Activated CD4-positive, alpha-beta T cell treated with anti-CD3 and anti-CD28 coated beads, Interleukin-2, amount 50 U/mL, for 1 hour (primary cell): Measurements from ENCODE around the gene WSB2.
"Not testable (repeated sequence)": the region's sequence is repeated elsewhere in the genome, so short reads cannot be mapped to it uniquely, and the experiment has no call there.

Experiments
- DNase-seq: peaks from one replicate; pipeline ENCODE4 v3.0.0-alpha.2; 2020

WSB2 gene

DNA sequence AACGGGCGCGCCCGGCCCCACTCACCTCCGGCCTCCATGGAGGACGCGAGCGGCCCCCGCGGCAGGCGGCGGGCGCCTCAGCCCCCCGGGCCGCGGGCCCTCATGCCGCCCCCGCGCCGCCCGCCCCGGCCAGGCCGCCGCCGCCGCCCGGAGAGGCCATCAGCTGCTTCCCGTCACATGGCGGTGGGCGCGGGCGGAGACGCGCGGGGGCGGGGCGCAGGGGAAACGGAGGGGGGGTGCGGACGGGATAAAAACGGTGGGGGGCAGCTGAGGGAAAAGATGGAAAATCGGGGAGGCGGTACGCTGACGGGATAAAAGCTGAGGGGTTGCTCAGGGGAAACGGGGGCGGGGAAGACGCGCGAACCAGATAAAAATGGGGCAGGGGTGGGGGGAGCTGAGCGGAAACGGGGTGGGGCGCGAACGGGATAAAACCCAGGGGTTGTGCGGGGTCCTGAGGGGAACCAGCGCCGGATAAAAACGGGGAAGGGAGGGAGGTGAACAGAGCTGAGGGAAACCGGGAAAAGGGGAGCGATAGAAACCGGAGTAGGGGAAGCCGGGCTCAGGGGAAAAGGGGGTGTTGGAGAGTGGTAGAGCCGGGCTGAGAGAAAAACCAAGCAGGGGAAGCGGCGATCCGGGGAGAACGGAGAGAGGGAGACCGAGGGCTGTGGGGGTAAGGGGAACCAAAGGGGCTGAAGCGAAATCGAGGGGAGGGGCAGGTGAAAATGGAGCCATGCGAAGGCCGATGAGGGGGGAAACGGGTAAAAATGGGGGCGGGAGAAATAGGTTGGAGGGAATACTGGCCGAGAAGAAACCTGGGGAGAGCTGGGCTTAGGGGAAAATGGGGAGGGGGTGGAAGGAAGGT is at the start of gene WSB2:
TSS of gene WSB2 (minus strand) at position 169 of the 862 bp plus-strand sequence. CDS start at position 38, 131 bp downstream.
- DNase-seq, result peak; percentile 37

DNA sequence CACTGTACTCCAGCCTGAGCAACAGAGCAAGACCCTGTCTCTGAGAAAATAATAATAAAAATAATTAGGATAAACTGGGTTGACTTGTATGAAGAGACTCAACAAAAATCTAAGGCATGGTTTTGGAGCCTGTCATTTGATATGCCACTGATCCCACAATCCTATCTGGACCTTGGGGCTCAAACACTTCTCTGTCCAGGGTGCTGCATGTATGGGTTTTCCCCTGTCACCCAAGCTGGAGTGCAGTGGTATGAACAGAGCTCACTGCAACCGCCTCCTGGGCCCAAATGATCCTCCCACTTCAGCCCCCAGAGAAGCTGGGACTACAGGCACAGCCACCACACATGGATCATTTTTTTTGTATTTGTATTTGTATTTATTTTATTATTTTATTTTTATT is 48.1 kb upstream of the WSB2 start:
- no peak for DNase-seq

DNA sequence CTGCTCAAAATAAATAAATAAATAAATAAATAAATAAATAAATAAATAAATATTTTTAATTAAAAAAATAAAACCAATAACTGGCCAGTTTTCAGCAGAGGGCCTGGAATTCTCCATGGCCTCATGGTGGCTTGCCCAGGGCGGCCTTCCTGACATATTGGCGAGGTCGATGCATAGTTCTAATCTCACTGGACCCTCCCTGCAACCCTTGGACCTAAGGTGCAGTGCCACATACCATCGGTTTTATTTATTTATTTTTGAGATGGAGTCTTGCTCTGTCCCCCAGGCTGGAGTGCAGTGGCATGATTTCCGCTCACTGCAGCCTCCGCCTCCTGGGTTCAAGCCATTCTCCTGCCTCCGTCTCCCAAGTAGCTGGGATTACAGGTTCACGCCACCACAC is 46.7 kb upstream of the WSB2 start:
- no peak for DNase-seq

DNA sequence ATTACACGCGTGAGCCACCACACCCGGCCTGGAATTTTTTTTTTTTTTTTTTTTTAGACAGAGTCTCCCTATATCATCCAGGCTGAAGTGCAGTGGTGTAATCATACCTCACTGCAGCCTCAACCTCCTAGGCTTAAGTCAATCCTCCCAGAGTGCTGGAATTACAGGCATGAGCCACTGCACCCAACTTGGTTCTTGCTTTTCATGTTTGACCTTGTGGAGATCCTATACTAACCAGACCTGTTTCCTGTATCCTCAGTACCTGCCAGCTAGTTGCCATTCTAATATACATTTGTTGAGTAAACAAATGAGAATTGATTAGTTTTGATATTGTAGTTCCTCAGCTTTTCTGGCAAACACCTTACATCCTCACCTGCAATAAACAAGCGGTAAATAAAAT is 46.0 kb upstream of the WSB2 start:
- no peak for DNase-seq

DNA sequence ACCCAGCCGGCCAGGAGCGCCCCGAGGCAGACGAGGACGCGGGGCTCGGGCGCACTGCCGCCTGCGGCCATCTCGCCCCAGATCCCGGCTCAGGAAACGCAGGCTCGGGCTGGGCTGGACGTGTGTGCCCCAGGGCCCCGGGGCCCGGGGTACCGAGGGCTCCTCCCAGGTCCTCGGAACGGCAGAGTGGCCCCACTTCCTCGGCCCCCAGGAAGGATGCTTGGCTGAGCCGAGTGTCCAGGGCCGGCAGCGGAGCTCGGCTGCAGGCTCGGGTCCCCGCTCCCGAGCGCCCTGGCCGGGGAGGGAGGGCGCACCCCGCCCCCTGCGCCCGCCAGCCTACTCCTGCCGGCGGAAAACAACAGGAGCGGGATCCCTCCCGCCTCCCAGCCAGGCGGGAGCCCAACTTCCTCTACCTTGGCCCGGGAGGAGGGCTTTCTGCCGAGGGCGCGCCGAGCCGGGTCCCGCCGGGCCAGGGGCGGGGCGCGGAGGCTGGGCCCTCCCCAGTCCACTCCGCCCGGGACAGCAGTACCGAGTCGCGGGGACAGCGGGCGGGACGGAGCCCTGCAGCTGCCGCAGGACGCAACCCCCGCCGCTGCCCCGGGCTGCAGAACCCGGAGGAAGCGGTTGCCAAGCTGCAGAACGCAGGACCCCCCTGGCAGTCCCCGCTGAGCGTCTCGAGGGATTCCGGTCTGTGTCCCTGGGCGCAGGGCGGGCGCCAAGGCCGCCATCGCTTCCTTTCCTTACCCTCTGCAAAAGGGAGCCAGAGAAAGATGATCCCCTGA is 42.8 kb upstream of the WSB2 start, which contains the start of gene VSIG10:
TSS of gene VSIG10 (minus strand) at position 411 of the 782 bp plus-strand sequence. CDS start at position 71, 340 bp downstream.
- peak; percentile 11 for DNase-seq

DNA sequence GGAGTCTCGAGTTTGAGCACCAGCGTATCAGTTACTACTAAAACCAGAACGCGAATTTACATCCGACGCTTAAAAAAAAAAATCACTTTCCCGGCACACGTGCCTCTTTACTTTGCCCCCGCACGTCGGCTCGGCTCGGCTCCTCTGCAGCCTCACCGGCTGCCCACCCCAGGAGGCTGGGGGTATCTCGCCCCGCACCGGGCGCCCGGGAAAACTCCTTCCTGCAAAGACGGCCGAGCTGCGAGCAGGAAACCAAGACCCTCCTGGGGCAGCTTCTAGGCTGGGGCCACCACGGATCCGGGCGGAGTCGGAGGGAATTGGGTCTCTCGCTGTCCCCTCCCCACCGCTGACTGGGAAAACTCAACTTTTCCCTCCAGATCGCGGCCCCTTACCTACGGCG is 42.2 kb upstream of the WSB2 start:
- DNase-seq, result no peak

DNA sequence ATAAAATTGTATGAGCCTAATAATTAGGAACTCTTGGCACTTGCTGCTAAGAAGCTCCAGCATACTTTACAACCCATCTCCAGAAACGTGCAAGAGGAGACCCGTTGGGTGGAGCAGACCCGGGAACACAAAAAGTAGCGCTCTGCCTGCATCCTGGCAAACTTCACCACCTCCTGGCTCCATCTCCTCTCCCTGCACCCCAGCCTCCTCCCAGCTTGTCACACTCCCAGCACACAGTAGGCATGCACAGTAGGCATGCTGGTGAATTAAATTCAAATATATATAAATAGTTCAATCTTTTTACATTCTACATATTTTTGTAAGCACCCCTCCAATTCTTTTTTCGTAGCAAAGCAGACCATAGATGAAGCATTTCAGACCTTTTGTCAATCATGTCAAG is 41.6 kb upstream of the WSB2 start:
- DNase-seq, result no peak

DNA sequence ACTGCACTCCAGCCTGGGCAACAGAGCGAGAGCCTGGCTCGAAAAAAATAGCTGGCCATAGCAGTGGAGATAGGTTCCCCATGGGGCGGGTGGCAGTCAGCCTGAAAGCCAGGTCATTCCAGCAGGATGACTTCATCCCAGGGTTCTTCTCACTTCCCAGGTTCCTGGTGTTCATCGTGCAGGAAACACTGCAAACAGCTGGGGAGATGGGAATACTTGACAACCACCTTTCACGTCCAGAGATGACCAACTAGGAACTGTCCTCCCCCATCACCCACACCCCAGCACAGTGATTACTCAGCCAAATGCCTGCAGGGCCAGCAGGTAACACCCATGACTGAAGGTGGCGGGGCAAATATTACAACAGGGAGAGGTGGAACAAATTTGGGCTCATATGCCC is 41.1 kb upstream of the WSB2 start:
- DNase-seq, result no peak

DNA sequence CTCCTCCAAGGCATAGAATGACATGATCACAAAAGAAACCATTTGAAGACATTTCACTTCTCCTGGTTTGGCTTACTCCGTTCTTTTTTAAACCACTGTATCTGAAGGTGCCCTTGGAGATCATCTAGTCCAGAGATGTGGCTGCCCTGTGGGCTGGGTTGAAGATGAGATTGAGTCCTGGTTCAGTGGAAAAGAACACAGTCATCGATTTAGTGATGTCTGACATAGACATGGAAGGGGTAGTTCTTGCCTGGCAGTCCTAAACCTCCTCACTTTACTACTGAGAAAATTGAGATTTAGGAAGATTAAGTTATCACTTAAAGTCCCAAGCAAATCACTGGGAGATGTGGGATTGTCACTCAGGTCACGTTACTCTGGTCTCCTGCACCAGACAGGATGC is 40.1 kb upstream of the WSB2 start:
- DNase-seq, result no peak

DNA sequence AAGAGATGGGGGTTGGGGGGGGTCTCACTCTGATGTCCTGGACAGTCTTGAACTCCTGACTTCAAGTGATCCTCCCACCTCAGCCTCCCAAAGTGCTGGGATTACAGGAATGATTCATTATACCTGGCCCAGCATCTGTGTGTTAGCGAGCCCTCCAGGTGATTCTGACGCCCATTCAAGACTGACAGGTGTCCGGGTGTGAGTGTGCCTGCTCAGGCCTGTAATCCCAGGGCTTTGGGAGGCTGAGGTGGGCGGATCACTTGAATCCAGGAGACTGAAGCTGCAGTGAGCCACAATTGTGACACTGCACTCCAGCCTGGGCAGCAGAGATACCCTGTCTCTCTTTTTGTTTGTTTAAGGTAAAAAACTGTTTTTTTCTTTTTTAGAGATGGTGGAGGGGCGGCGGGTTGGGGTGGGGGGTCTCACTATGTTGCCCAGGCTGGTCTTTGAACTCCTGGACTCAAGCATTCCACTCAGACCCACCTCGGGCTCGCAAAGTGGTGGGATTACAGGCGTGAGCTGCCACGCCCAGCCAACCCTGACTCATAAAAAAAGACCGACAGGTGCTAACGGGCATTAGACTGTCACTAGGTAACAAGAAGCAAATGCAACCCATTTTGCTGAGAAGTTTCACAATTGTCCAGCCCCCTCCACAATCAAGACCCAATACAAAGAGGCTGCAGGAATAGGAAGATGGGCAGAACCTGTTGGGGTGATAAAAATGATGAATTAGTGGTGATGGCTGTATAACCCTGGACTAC is 38.1 kb upstream of the WSB2 start:
- no peak for DNase-seq

DNA sequence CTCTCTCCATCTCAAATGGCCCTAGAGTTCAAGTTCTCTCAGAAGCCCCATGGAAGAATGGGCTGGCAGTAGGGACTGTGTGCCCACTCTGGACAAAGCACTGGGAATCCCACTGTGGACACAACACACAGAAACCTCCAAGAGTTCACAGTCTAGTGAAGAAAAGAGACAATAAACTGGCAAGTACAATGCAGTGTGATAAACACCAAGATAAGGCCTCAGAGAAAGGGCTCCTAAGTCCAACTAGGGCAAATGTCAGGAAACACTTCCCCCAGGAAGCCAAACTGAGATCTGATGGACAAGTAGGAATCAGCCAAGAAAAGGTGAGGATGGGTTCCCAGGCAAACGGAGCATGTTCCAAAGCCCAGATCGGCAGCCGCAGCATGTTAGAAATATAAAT is 37.4 kb upstream of the WSB2 start:
- no peak for DNase-seq

DNA sequence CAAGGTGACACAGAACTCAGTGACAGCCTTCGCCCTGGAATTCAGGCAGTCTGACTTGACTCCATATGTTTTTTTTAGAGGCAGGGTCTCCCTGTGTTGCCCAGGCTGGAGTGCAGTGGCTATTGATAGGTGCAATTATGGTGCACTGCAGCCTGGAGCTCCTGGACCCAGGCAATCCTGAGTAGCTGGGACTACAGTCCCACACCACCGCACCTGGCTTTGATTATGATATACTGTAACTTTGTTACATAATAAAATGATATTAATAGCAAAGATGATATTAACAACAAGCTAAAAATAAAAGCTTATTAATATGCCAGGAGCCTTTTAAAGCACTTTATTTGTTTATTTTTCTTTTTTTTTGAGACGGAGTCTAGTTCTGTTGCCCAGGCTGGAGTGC is 33.1 kb upstream of the WSB2 start:
- DNase-seq, result no peak

DNA sequence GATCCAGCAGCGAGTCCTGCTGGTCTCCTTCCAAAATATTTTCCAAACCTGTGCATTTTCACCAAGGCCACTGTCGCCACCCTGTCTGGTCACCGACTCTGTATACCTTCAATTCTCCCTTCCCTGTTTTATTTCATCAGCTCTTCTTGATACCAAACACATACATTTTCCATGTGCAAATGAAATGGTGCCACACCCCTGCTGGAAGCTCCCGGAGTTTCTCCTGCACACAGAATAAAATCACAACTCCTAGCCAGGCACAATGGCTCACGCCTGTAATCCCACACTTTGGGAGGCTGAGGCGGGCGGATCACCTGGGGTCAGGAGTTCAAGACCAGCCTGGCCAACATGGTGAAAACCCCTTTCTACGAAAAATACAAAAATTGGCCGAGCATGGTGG is 28.8 kb upstream of the WSB2 start:
- DNase-seq, result no peak

DNA sequence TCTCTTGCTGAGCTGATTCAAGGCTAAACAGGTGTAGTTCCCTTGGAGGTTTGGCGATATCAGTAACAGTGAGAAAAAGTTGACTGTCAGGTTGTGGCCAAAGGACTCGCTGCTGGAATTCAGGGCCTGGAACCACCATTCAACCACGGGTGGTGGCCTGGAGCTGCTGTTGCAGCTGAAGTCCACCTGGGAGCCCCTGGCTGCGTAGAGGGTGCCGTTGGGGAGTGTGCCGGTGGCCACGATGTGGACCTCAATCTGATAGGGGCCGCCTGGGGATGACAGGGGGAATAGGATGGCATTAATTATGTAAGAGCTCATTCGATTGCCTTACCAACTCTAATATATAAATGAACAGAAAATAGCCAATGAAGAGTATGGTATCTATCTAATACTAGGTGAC is 21.2 kb upstream of the WSB2 start:
- DNase-seq, result no peak

DNA sequence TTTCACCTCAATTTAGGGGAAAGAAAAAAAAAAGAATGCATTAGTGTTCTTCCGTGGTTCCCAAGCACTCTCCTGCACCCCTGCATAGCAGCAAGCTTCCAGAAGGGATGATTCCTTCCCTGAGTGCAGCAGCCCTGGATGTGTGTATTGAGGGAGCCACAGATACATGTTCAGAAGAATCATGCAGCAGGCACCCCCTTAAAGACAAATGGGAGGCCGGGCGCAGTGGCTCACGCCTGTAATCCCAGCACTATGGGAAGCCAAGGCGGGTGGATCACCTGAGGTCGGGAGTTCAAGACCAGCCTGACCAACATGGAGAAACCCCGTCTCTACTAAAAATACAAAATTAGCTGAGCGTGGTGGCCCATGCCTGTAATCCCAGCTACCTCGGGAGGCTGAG is 20.5 kb upstream of the WSB2 start:
- not testable (repeated sequence) for DNase-seq

DNA sequence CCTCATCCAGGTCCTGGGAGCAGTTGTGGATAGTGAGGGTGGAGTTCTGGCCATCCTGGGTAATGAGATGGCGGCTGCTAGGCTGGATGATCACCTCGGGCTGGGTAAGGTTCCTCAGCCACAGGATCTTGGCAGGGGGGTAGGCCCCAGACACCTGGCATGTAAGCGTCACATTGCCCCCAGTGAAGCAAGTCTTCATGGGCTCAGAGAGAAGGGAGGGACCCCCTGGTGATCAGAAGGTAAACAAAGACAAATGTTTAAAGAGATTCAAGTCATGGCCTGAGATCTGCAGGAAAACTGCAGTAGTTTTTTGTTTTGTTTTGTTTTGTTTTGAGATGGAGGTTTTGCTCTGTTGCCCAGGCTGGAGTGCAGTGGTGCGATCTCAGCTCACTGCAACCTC is 12.8 kb upstream of the WSB2 start:
- DNase-seq, result no peak

DNA sequence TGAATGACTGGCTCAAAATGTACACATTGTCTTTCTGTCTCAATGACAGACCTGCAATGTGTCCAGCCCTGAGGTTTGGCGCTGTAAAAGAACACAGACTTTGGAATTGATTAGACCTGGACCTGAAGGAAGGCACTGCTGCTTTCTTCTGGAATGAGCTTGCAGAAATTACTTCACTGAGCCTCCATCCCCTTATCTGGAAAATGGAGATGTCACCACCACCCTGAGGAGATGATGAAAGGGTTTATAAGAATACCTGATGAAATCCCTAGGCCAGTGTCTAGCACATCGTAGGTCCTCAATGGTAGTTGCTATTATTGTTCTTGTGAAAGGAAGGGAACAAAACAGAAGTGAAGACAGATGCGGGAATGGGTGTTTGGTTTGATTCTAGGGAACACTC is 9.7 kb upstream of the WSB2 start:
- no peak for DNase-seq

DNA sequence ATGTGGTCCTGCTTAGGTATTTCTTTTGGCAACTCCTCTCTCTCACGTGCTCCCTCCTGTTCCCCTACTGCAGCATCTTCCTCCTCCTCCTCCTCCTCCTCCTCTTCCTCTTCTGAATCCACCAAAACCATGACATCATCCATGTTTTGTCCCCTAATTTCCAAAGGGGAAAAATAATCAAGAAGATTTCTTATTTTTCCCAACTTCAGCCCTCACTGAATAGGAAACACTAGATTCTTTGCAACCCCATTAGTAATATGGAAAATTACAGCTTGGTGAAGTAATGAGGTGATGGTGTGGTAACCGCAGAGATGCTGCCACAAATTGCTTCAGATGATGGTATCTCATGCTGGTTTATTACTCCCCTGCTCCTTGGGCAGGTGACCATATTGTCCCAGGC is 7.5 kb upstream of the WSB2 start:
- no peak for DNase-seq

DNA sequence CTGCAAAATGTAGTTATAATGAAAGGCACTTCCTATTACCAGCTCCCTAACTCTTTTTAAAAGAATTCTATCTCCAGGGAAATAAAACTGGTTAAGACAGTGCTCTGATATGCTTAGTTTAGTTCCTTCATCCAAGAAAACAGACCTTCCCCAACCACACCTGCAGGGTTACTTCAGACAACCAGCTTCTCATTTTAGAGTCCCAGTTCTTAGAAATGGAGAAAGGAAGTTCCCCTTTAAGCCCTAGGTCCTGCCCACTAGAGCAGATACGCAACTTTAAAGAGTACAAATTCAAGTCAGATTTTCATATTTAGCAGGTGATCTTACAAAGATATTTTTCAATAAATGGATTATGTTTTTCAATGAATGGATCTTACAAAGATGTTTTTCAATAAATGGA is 4.4 kb upstream of the WSB2 start:
- no peak for DNase-seq

DNA sequence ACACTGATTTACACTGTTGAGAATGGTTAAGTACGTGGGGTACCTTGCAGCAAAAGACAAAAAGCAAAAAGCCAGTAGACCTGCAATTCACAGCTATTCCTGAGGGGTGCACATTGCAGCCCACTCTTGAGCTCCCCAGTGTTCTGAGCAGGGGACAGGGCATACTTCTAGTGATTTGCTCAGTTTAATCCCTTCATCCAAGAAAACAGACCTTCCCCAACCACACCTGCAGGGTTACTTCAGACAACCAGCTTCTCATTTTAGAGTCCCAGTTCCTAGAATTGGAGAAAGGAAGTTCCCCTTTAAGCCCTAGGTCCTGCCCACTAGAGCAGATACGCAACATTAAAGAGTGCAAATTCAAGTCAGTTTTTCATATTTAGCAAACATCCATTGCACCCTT is 3.6 kb upstream of the WSB2 start:
- DNase-seq, result no peak

DNA sequence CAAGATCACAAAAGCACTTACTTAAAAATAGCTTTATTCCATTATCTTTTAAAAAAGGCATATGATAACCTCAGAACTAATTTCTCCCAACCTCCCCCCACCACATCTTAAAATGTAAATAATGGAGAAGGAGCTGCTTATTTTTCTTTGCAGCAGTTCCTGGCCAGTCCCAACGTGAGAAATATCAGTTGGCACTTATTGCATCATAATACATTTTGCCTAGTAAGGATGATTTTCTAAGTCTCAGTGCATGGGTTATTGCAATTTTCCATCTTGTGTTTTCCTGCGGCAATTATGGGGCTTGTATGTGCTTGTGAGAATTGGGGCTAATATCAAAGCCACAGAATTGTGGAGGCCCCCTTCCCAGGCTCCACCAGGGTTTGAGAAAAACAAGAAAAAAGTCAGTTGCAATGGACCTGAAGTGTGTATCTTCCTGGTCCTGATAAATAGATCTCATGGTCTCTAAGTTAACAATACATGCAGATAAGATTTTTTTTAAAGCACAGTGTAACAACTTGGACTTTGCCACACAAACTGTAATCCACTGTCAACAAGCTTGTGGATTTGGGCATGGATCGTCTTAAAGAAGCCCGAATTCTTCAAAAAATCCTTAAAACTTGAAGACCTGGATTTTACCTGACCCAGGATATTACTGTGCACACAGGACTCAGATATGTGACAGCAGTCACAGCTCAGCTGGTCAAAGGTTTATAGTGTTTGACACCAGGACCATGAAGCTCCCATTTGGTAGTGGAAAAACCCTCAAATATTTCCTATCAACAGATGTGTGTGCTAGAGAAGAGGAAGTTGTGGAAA is 2.8 kb upstream of the WSB2 start:
- no peak for DNase-seq
